ENCODE results near the gene TIPARP.
A peak's percentile ranks its signal among the peaks of the same experiment; 100 is the strongest.

TIPARP gene

GRCh38 chr3:156628836-156629618, 45.4 kb upstream of the TIPARP start:
- no peak overlapping the region for H3K4ac ChIP-seq (ENCODE audit: low read depth, low read length)
- H3K4me3 ChIP-seq (ENCODE audit: low read depth, low read length): no peak overlapping the region
- no peak overlapping the region for H2AFZ ChIP-seq (ENCODE audit: insufficient read depth, low read length, poor library complexity)
- no peak overlapping the region for H3K14ac ChIP-seq (ENCODE audit: low read length)
- H4K12ac ChIP-seq (ENCODE audit: low read depth, low read length): no peak overlapping the region
- no peak overlapping the region for H3K4me2 ChIP-seq (ENCODE audit: low read length)
- H3K79me1 ChIP-seq (ENCODE audit: low read length): peaks cover 3% of the 10 kb centered on the region
- no peak overlapping the region for H4K91ac ChIP-seq (ENCODE audit: low read depth, low read length)
- H3K4me1 ChIP-seq (ENCODE audit: control insufficient read depth in 1 of 2, insufficient read depth in 2 of 2, low read length in 2 of 2): peaks cover 2% of the 10 kb centered on the region in 2 experiments
- H3K23ac ChIP-seq (ENCODE audit: low read length): no peak overlapping the region
- peak in 1 of 2 donors; percentile 46 for DNase-seq
- no peak overlapping the region for H3K18ac ChIP-seq (ENCODE audit: low read length)
- no peak overlapping the region for H2AK5ac ChIP-seq (ENCODE audit: low read length)
- no peaks in the 10 kb centered on the region for H3K27me3 ChIP-seq (ENCODE audit: insufficient read depth, low read length)
- H3K9ac ChIP-seq (ENCODE audit: low read length): no peak overlapping the region
- H2BK12ac ChIP-seq (ENCODE audit: low read length): no peak overlapping the region
- H3K36me3 ChIP-seq (ENCODE audit: control insufficient read depth in 1 of 2, insufficient read depth in 2 of 2, low read length in 2 of 2): no peaks in the 10 kb centered on the region
- H2BK120ac ChIP-seq (ENCODE audit: insufficient read depth, low read length, poor library complexity): no peak overlapping the region
- no peaks in the 10 kb centered on the region for H3K79me2 ChIP-seq (ENCODE audit: control insufficient read depth, insufficient read depth, low read length, poor library complexity)
- H3K9me3 ChIP-seq (ENCODE audit: insufficient read depth, low read depth, low read length): no peaks in the 10 kb centered on the region
- WGBS (ENCODE audit: extremely low coverage, insufficient coverage, insufficient read length): no CpG with 5 or more reads among the region's 5 CpGs
- H3K27ac ChIP-seq (ENCODE audit: low read depth, low read length): no peak overlapping the region
- H2BK5ac ChIP-seq (ENCODE audit: low read depth, low read length, poor library complexity): no peak overlapping the region
- H4K8ac ChIP-seq (ENCODE audit: low read depth, low read length): no peak overlapping the region

- no peak overlapping the region for H2BK5ac ChIP-seq (ENCODE audit: low read depth, low read length, poor library complexity)
- H3K9ac ChIP-seq (ENCODE audit: low read length): no peak overlapping the region
- no peak overlapping the region for H3K23ac ChIP-seq (ENCODE audit: low read length)
- no peak overlapping the region for H2AFZ ChIP-seq (ENCODE audit: insufficient read depth, low read length, poor library complexity)
- H2BK12ac ChIP-seq (ENCODE audit: low read length): no peak overlapping the region
- no peak for DNase-seq
- no peak overlapping the region for H4K8ac ChIP-seq (ENCODE audit: low read depth, low read length)
- no peaks in the 10 kb centered on the region for H3K79me2 ChIP-seq (ENCODE audit: control insufficient read depth, insufficient read depth, low read length, poor library complexity)
- no peak overlapping the region for H3K27ac ChIP-seq (ENCODE audit: low read depth, low read length)
- no peak overlapping the region for H3K18ac ChIP-seq (ENCODE audit: low read length)
- no peaks in the 10 kb centered on the region for H3K9me3 ChIP-seq (ENCODE audit: insufficient read depth, low read depth, low read length)
- no peak overlapping the region for H3K14ac ChIP-seq (ENCODE audit: low read length)
- no peak overlapping the region for H4K12ac ChIP-seq (ENCODE audit: low read depth, low read length)
- H2BK120ac ChIP-seq (ENCODE audit: insufficient read depth, low read length, poor library complexity): no peak overlapping the region
- no peak overlapping the region for H3K4me3 ChIP-seq (ENCODE audit: low read depth, low read length)
- no peak overlapping the region for H4K91ac ChIP-seq (ENCODE audit: low read depth, low read length)
- H3K36me3 ChIP-seq (ENCODE audit: control insufficient read depth in 1 of 2, insufficient read depth in 2 of 2, low read length in 2 of 2): no peaks in the 10 kb centered on the region
- no peak overlapping the region for H3K4ac ChIP-seq (ENCODE audit: low read depth, low read length)
- no peak overlapping the region for H3K4me2 ChIP-seq (ENCODE audit: low read length)
- H2AK5ac ChIP-seq (ENCODE audit: low read length): no peak overlapping the region
- peaks cover 3% of the 10 kb centered on the region for H3K79me1 ChIP-seq (ENCODE audit: low read length)
- H3K4me1 ChIP-seq (ENCODE audit: control insufficient read depth in 1 of 2, insufficient read depth in 2 of 2, low read length in 2 of 2): peaks cover 2% of the 10 kb centered on the region in 2 experiments
- H3K27me3 ChIP-seq (ENCODE audit: insufficient read depth, low read length): no peaks in the 10 kb centered on the region
Observed at GRCh38 chr3:156630081-156630772, 44.2 kb upstream of the TIPARP start.

GRCh38 chr3:156630773-156631093, 43.7 kb upstream of the TIPARP start:
- no peak overlapping the region for H3K27ac ChIP-seq (ENCODE audit: low read depth, low read length)
- H3K9me3 ChIP-seq (ENCODE audit: insufficient read depth, low read depth, low read length): no peaks in the 10 kb centered on the region
- H3K79me2 ChIP-seq (ENCODE audit: control insufficient read depth, insufficient read depth, low read length, poor library complexity): no peaks in the 10 kb centered on the region
- peaks cover 3% of the 10 kb centered on the region for H3K79me1 ChIP-seq (ENCODE audit: low read length)
- H3K36me3 ChIP-seq (ENCODE audit: control insufficient read depth in 1 of 2, insufficient read depth in 2 of 2, low read length in 2 of 2): no peaks in the 10 kb centered on the region
- no peak overlapping the region for H2BK5ac ChIP-seq (ENCODE audit: low read depth, low read length, poor library complexity)
- no peak overlapping the region for H4K12ac ChIP-seq (ENCODE audit: low read depth, low read length)
- H2BK12ac ChIP-seq (ENCODE audit: low read length): no peak overlapping the region
- no peaks in the 10 kb centered on the region for H3K27me3 ChIP-seq (ENCODE audit: insufficient read depth, low read length)
- H3K14ac ChIP-seq (ENCODE audit: low read length): no peak overlapping the region
- H3K4me3 ChIP-seq (ENCODE audit: low read depth, low read length): no peak overlapping the region
- no peak overlapping the region for H2AK5ac ChIP-seq (ENCODE audit: low read length)
- no peak overlapping the region for H4K8ac ChIP-seq (ENCODE audit: low read depth, low read length)
- no peak overlapping the region for H3K4me2 ChIP-seq (ENCODE audit: low read length)
- no peak overlapping the region for H3K9ac ChIP-seq (ENCODE audit: low read length)
- H3K4me1 ChIP-seq (ENCODE audit: control insufficient read depth in 1 of 2, insufficient read depth in 2 of 2, low read length in 2 of 2): peaks cover 2% of the 10 kb centered on the region in 2 experiments
- no peak overlapping the region for H3K23ac ChIP-seq (ENCODE audit: low read length)
- no peak overlapping the region for H3K4ac ChIP-seq (ENCODE audit: low read depth, low read length)
- H2BK120ac ChIP-seq (ENCODE audit: insufficient read depth, low read length, poor library complexity): no peak overlapping the region
- no peak overlapping the region for H2AFZ ChIP-seq (ENCODE audit: insufficient read depth, low read length, poor library complexity)
- DNase-seq: no peak
- WGBS (ENCODE audit: extremely low coverage, insufficient coverage, insufficient read length): no CpG with 5 or more reads among the region's 3 CpGs
- no peak overlapping the region for H4K91ac ChIP-seq (ENCODE audit: low read depth, low read length)
- no peak overlapping the region for H3K18ac ChIP-seq (ENCODE audit: low read length)

GRCh38 chr3:156631323-156631722, 43.1 kb upstream of the TIPARP start:
- no peak overlapping the region for H3K4me2 ChIP-seq (ENCODE audit: low read length)
- no CpG with 5 or more reads among the region's 1 CpG for WGBS (ENCODE audit: extremely low coverage, insufficient coverage, insufficient read length)

More at GRCh38 chr3:156631323-156631722, 43.1 kb upstream of the TIPARP start:
- Histone ChIP-seq H3K9ac (ENCODE audit: low read length) (no peak overlapping the region), H2BK120ac (ENCODE audit: insufficient read depth, low read length, poor library complexity) (no peak overlapping the region), H3K36me3 (ENCODE audit: control insufficient read depth in 1 of 2, insufficient read depth in 2 of 2, low read length in 2 of 2) (no peaks in the 10 kb centered on the region), H2AFZ (ENCODE audit: insufficient read depth, low read length, poor library complexity) (no peak overlapping the region), H2AK5ac (ENCODE audit: low read length) (no peak overlapping the region), H3K9me3 (ENCODE audit: insufficient read depth, low read depth, low read length) (no peaks in the 10 kb centered on the region), H4K12ac (ENCODE audit: low read depth, low read length) (no peak overlapping the region), H3K27me3 (ENCODE audit: insufficient read depth, low read length) (no peaks in the 10 kb centered on the region), H3K79me2 (ENCODE audit: control insufficient read depth, insufficient read depth, low read length, poor library complexity) (no peaks in the 10 kb centered on the region), H3K4ac (ENCODE audit: low read depth, low read length) (no peak overlapping the region), H3K18ac (ENCODE audit: low read length) (no peak overlapping the region), H2BK12ac (ENCODE audit: low read length) (no peak overlapping the region), H3K23ac (ENCODE audit: low read length) (no peak overlapping the region), H3K14ac (ENCODE audit: low read length) (no peak overlapping the region), H4K8ac (ENCODE audit: low read depth, low read length) (no peak overlapping the region), H3K4me3 (ENCODE audit: low read depth, low read length) (no peak overlapping the region), H3K27ac (ENCODE audit: low read depth, low read length) (no peak overlapping the region), H2BK5ac (ENCODE audit: low read depth, low read length, poor library complexity) (no peak overlapping the region), H3K4me1 (ENCODE audit: control insufficient read depth in 1 of 2, insufficient read depth in 2 of 2, low read length in 2 of 2) (peaks cover 2% of the 10 kb centered on the region in 2 experiments), H3K79me1 (ENCODE audit: low read length) (peaks cover 3% of the 10 kb centered on the region), H4K91ac (ENCODE audit: low read depth, low read length) (no peak overlapping the region)
- DNase-seq: no peak
